Brain microvascular endothelial cell (primary cell): ENCODE measurements around the gene ANKIB1.
"Not testable (repeated sequence)": the region's sequence is repeated elsewhere in the genome, so short reads cannot be mapped to it uniquely, and the experiment has no call there.

Experiments used
- DNase-seq: peaks from one replicate; pipeline ENCODE4 v3.0.0-alpha.2; 2020
- H3K27ac ChIP-seq: fragments of 250-450 bp; sonication (Bioruptor Pico); 2 replicates; pipeline ENCODE4 v1.5.1; 2020; ENCODE audit warnings: mild to moderate bottlenecking, moderate library complexity
- H3K27me3 ChIP-seq: fragments of 250-450 bp; sonication (Bioruptor Pico); replicated peaks from 2 replicates; pipeline ENCODE4 v1.5.1; 2020; ENCODE audit warnings: mild to moderate bottlenecking
- H3K36me3 ChIP-seq: fragments of 250-450 bp; sonication (Bioruptor Pico); replicated peaks from 2 replicates; pipeline ENCODE4 v1.5.1; 2020; ENCODE audit warnings: mild to moderate bottlenecking
- H3K4me3 ChIP-seq: 2 replicates; pipeline ENCODE4 v1.5.1; 2011; ENCODE audit warnings: low read depth, mild to moderate bottlenecking, control low read depth, low read length, moderate library complexity
- CTCF ChIP-seq: IDR thresholded peaks from 2 replicates; pipeline ENCODE4 v1.5.1; 2011; ENCODE audit warnings: low read depth, mild to moderate bottlenecking, moderate library complexity, low read length, control low read depth, inconsistent platforms; ENCODE audit errors: missing control alignments
- in situ Hi-C: cut with HindIII; loops from 2 replicates; pipeline ENCODE4 v1.10.0; 2017; ENCODE audit warnings: low sequenced_read_pairs, low pct_ligation_motif_present

ANKIB1 gene

GRCh38 chr7:92356406-92356805 is 110.6 kb downstream of the ANKIB1 start:
- in situ Hi-C loops, result no loop called here
- DNase-seq, result no peak
- Histone ChIP-seq H3K4me3 (no peak overlapping the region), H3K27me3 (no peaks in the 10 kb centered on the region), H3K36me3 (peaks cover 14% of the 10 kb centered on the region), H3K27ac (no peak overlapping the region)
- no peak for TF ChIP-seq CTCF

GRCh38 chr7:92357260-92357659 is 111.5 kb downstream of the ANKIB1 start:
- Histone ChIP-seq H3K36me3 (peaks cover 12% of the 10 kb centered on the region), H3K4me3 (no peak overlapping the region), H3K27me3 (no peaks in the 10 kb centered on the region), H3K27ac (no peak overlapping the region)
- TF ChIP-seq CTCF, result no peak
- in situ Hi-C loops, result no loop called here
- DNase-seq, result no peak

- H3K27ac ChIP-seq, DNase-seq, H3K36me3 ChIP-seq, H3K27me3 ChIP-seq, H3K4me3 ChIP-seq, in situ Hi-C loops: not testable (repeated sequence)
These were observed 113.4 kb downstream of the ANKIB1 start for GRCh38 chr7:92359179-92359578.

GRCh38 chr7:92359801-92360200 is 114.0 kb downstream of the ANKIB1 start:
- Histone ChIP-seq H3K27ac (no peak overlapping the region), H3K4me3 (no peak overlapping the region), H3K27me3 (no peaks in the 10 kb centered on the region), H3K36me3 (peaks cover 10% of the 10 kb centered on the region)
- DNase-seq, result no peak
- in situ Hi-C loops, result no loop called here
- TF ChIP-seq CTCF, result no peak

GRCh38 chr7:92360387-92360786 is 114.6 kb downstream of the ANKIB1 start:
- no peak for TF ChIP-seq CTCF
- H3K27ac ChIP-seq, result no peak overlapping the region
- in situ Hi-C loops, result no loop called here
- H3K27me3 ChIP-seq, result no peaks in the 10 kb centered on the region
- peaks cover 10% of the 10 kb centered on the region for H3K36me3 ChIP-seq
- no peak for DNase-seq
- H3K4me3 ChIP-seq, result no peak overlapping the region

- Histone ChIP-seq H3K4me3 (no peak overlapping the region), H3K27me3 (no peaks in the 10 kb centered on the region), H3K36me3 (peaks cover 10% of the 10 kb centered on the region), H3K27ac (no peak overlapping the region)
- DNase-seq, result no peak
- in situ Hi-C loops, result no loop called here
- TF ChIP-seq CTCF, result no peak
These were observed 116.4 kb downstream of the ANKIB1 start for GRCh38 chr7:92362131-92362530.
